GM12874 (cell line): Measurements from ENCODE around the gene GSK3A.

ENCODE experiments used
- CTCF ChIP-seq: IDR thresholded peaks from 2 replicates; pipeline ENCODE4 v1.5.1; 2011; ENCODE audit warnings: low read depth, mild to moderate bottlenecking, control low read depth, low read length, moderate library complexity; ENCODE audit not compliant: insufficient read depth

The GSK3A gene

DNA sequence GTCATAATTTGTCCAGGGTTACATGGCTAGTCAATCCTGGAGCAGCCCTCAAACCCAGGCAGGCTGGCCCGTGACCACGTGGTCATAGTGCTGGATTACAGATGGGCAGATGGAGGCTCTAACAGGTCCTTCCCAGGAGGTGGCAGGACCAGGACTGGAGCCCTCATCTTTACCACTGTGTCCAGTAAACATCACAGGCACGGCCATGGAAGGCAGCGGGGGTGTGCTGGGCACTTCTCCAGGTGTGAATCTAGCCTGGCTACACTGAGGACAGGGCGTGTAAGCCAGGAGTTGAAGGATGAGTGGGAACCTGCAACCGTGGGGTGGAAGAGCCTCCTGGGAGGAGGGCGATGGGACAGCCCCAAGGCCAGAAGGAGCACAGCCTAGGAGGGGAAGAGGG is 32.7 kb upstream of the GSK3A start:
- TF ChIP-seq CTCF, result no peak

DNA sequence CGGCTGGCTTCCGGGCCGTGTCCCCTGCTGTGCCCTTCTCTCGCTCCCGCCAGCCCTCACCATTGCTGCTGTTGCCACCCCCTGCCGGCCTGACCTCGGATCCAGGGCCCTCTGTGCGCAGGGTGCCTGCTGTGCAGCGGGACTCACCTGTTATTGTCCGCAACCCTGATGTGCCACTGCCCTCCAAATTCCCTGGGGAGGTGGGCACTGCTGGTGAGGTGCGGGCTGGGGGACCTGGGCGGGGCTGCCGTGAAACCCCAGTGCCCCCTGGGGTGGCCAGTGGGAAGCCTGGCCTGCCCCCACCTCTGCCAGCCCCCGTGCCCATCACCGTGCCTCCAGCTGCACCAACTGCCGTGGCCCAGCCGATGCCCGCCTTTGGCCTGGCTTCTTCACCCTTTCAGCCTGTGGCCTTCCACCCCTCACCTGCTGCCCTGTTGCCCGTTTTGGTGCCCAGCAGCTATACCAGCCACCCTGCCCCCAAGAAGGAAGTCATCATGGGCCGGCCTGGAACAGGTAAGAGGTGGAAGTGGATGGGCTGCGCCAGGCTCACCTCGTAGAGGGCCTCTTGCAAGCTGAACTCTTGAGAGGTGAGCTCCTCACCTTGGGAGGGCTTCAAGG is 31.8 kb upstream of the GSK3A start:
- TF ChIP-seq CTCF, result no peak

DNA sequence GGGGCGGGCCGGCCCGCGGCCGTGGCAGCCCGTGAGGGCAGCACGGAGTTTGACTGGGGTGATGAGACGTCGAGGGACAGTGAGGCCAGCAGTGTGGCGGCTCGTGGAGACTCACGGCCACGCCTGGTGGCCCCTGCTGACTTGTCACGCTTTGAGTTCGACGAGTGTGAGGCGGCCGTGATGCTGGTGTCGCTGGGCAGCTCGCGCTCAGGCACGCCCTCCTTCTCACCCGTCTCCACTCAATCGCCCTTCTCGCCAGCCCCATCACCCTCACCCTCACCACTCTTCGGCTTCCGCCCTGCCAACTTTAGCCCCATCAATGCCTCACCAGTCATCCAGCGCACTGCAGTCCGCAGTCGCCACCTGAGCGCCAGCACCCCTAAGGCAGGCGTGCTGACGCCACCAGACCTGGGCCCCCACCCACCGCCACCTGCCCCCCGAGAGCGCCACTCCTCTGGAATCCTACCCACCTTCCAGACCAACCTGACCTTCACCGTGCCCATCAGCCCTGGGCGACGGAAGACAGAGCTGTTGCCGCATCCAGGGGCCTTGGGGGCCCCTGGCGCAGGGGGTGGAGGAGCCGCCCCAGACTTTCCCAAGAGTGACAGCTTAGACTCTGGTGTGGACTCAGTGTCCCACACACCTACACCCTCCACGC is 31.1 kb upstream of the GSK3A start:
- no peak for TF ChIP-seq CTCF

GRCh38 chr19:42272989-42273406 is 30.6 kb upstream of the GSK3A start:
- no peak for TF ChIP-seq CTCF

- no peak for TF ChIP-seq CTCF
Measured at GRCh38 chr19:42272535-42272897, 30.1 kb upstream of the GSK3A start.

DNA sequence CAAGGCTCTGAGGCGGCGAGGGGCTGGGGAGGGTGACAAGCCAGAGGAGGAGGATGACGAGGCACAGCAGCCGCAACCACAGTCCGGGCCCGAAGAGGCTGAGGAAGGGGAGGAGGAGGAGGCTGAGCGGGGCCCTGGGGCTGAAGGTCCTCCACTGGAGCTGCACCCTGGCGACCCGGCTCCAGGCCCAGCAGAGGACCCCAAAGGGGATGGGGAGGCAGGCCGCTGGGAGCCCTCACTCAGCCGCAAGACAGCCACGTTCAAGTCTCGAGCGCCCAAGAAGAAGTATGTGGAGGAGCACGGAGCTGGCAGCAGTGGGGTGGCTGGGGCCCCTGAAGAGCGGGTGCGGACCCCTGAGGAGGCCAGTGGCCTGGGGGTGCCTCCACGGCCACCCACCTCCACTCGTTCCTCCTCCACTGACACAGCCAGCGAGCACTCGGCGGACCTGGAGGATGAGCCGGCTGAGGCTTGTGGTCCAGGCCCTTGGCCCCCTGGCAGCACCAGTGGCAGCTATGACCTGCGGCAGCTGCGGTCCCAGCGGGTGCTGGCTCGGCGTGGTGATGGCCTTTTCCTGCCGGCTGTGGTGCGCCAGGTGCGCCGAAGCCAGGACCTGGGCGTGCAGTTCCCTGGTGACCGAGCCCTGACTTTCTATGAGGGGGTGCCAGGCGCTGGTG is 29.6 kb upstream of the GSK3A start:
- TF ChIP-seq CTCF, result no peak

DNA sequence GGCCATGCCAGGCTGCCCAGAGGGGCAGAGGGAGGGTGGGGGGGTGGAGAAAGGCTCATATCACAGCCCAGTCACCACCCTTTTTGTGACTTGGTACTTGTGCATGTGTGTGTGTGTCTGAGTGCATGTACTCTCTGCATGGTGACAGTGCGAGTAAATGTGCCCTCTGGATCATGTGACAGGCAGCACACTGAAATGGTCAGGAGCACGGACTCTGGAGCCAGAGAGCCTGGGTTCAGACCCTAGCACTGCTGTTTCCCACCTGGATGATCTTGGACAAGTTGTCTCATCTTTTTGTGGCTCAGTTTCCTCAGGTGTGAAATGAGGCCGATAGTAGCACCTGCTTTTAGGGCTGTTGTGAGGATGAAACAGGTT is 28.6 kb upstream of the GSK3A start:
- no peak for TF ChIP-seq CTCF
